ENCODE results near the gene HDLBP.

The HDLBP gene

GRCh38 chr2:241180495-241180894 is 135.0 kb downstream of the HDLBP start:
- DNase-seq, result peak in 1 of 2 donors; percentile 24
- Histone ChIP-seq H4K8ac (ENCODE audit: low read depth, low read length) (no peak overlapping the region), H3K79me1 (ENCODE audit: low read length) (no peaks in the 10 kb centered on the region), H3K9ac (ENCODE audit: low read length) (no peak overlapping the region), H3K4me1 (ENCODE audit: control insufficient read depth in 1 of 2, insufficient read depth in 2 of 2, low read length in 2 of 2) (no peaks in the 10 kb centered on the region), H3K4me2 (ENCODE audit: low read length) (no peak overlapping the region), H3K4ac (ENCODE audit: low read depth, low read length) (no peak overlapping the region), H3K27me3 (ENCODE audit: insufficient read depth, low read length) (no peaks in the 10 kb centered on the region), H2BK12ac (ENCODE audit: low read length) (no peak overlapping the region), H2BK5ac (ENCODE audit: low read depth, low read length, poor library complexity) (no peak overlapping the region), H3K9me3 (ENCODE audit: insufficient read depth, low read depth, low read length) (peaks cover 5% of the 10 kb centered on the region), H2AK5ac (ENCODE audit: low read length) (no peak overlapping the region), H4K12ac (ENCODE audit: low read depth, low read length) (no peak overlapping the region), H2BK120ac (ENCODE audit: insufficient read depth, low read length, poor library complexity) (no peak overlapping the region), H3K18ac (ENCODE audit: low read length) (no peak overlapping the region), H3K36me3 (ENCODE audit: control insufficient read depth in 1 of 2, insufficient read depth in 2 of 2, low read length in 2 of 2) (peaks cover 16 to 24% of the 10 kb centered on the region in 2 experiments), H4K91ac (ENCODE audit: low read depth, low read length) (no peak overlapping the region), H3K27ac (ENCODE audit: low read depth, low read length) (no peak overlapping the region), H3K79me2 (ENCODE audit: control insufficient read depth, insufficient read depth, low read length, poor library complexity) (no peaks in the 10 kb centered on the region), H3K14ac (ENCODE audit: low read length) (no peak overlapping the region), H3K4me3 (ENCODE audit: low read depth, low read length) (no peak overlapping the region), H2AFZ (ENCODE audit: insufficient read depth, low read length, poor library complexity) (no peak overlapping the region), H3K23ac (ENCODE audit: low read length) (no peak overlapping the region)
- no CpG with 5 or more reads among the region's 12 CpGs for WGBS (ENCODE audit: extremely low coverage, insufficient coverage, insufficient read length)

- Histone ChIP-seq H2BK5ac (ENCODE audit: low read depth, low read length, poor library complexity) (no peak overlapping the region), H4K8ac (ENCODE audit: low read depth, low read length) (no peak overlapping the region), H3K4me1 (ENCODE audit: control insufficient read depth in 1 of 2, insufficient read depth in 2 of 2, low read length in 2 of 2) (no peaks in the 10 kb centered on the region), H3K4me2 (ENCODE audit: low read length) (no peak overlapping the region), H3K14ac (ENCODE audit: low read length) (no peak overlapping the region), H3K23ac (ENCODE audit: low read length) (no peak overlapping the region), H3K9me3 (ENCODE audit: insufficient read depth, low read depth, low read length) (peaks cover 5% of the 10 kb centered on the region), H2BK12ac (ENCODE audit: low read length) (no peak overlapping the region), H3K4ac (ENCODE audit: low read depth, low read length) (no peak overlapping the region), H3K18ac (ENCODE audit: low read length) (no peak overlapping the region), H3K9ac (ENCODE audit: low read length) (no peak overlapping the region), H2AFZ (ENCODE audit: insufficient read depth, low read length, poor library complexity) (no peak overlapping the region), H3K36me3 (ENCODE audit: control insufficient read depth in 1 of 2, insufficient read depth in 2 of 2, low read length in 2 of 2) (peaks cover 16 to 24% of the 10 kb centered on the region in 2 experiments), H4K12ac (ENCODE audit: low read depth, low read length) (no peak overlapping the region), H3K27me3 (ENCODE audit: insufficient read depth, low read length) (no peaks in the 10 kb centered on the region), H3K79me2 (ENCODE audit: control insufficient read depth, insufficient read depth, low read length, poor library complexity) (no peaks in the 10 kb centered on the region), H3K79me1 (ENCODE audit: low read length) (no peaks in the 10 kb centered on the region), H2AK5ac (ENCODE audit: low read length) (no peak overlapping the region), H4K91ac (ENCODE audit: low read depth, low read length) (no peak overlapping the region), H2BK120ac (ENCODE audit: insufficient read depth, low read length, poor library complexity) (no peak overlapping the region), H3K4me3 (ENCODE audit: low read depth, low read length) (no peak overlapping the region), H3K27ac (ENCODE audit: low read depth, low read length) (no peak overlapping the region)
- WGBS (ENCODE audit: extremely low coverage, insufficient coverage, insufficient read length), result no CpG with 5 or more reads among the region's 4 CpGs
- no peak for DNase-seq
These were observed 135.6 kb downstream of the HDLBP start for GRCh38 chr2:241179899-241180298.

GRCh38 chr2:241178961-241179360 is 136.5 kb downstream of the HDLBP start:
- no peak overlapping the region for H3K23ac ChIP-seq (ENCODE audit: low read length)
- H3K18ac ChIP-seq (ENCODE audit: low read length), result no peak overlapping the region
- DNase-seq, result no peak

DNA sequence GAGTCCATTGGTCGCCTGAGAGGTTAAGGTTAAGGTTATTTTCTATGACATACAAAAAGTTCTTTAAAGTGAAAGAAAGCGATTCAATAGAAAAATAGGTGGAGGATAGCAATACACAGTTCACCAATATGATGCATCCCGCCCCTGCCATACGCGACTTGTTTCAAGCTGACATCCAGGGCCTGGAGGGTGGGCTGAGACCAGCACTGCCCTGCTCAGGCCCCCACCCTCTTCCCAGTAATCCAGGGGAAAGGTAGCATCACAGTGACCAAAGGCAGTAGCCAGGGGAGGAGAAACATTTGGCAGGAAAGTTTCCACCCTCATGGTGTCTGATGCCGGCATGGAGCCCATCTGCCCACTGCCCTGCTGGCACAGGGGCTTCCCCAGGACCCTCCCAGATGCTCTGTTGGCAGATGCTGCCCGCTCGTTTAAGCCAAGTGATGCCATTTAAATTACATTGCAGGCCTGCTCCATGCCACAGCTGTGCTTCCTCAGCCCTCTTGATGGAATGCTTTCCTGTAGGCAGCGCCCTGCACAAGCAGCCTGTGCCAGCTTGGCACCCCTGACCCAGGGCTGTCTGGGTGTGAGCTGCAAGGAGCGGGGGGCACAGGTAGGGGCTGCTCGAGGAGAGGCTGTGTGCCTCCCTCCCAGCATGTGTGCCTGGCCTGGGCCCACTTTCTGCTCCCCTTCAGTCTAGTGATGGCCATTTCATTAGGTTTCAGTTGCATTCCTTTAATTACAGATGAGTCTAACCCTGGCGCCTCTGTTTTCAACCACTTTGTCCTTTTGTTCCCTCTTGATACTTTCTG is 137.7 kb downstream of the HDLBP start:
- no peak overlapping the region for H3K23ac ChIP-seq (ENCODE audit: low read length)
- no peak overlapping the region for H2BK5ac ChIP-seq (ENCODE audit: low read depth, low read length, poor library complexity)
- H3K4me1 ChIP-seq (ENCODE audit: control insufficient read depth in 1 of 2, insufficient read depth in 2 of 2, low read length in 2 of 2), result no peaks in the 10 kb centered on the region
- peak overlapping the region; percentile 21 for H3K9ac ChIP-seq (ENCODE audit: low read length)
- H3K4me3 ChIP-seq (ENCODE audit: low read depth, low read length), result peak overlapping the region; percentile 25
- no peak for DNase-seq
- H3K9me3 ChIP-seq (ENCODE audit: insufficient read depth, low read depth, low read length), result peaks cover 2% of the 10 kb centered on the region
- no peak overlapping the region for H2AFZ ChIP-seq (ENCODE audit: insufficient read depth, low read length, poor library complexity)
- H4K8ac ChIP-seq (ENCODE audit: low read depth, low read length), result no peak overlapping the region
- no peak overlapping the region for H2AK5ac ChIP-seq (ENCODE audit: low read length)
- no peak overlapping the region for H4K91ac ChIP-seq (ENCODE audit: low read depth, low read length)
- H3K18ac ChIP-seq (ENCODE audit: low read length), result no peak overlapping the region
- H4K12ac ChIP-seq (ENCODE audit: low read depth, low read length), result no peak overlapping the region
- H2BK120ac ChIP-seq (ENCODE audit: insufficient read depth, low read length, poor library complexity), result no peak overlapping the region
- no peaks in the 10 kb centered on the region for H3K27me3 ChIP-seq (ENCODE audit: insufficient read depth, low read length)
- no peak overlapping the region for H3K4me2 ChIP-seq (ENCODE audit: low read length)
- H3K79me2 ChIP-seq (ENCODE audit: control insufficient read depth, insufficient read depth, low read length, poor library complexity), result no peaks in the 10 kb centered on the region
- H3K4ac ChIP-seq (ENCODE audit: low read depth, low read length), result no peak overlapping the region
- peaks cover 8 to 18% of the 10 kb centered on the region in 2 experiments for H3K36me3 ChIP-seq (ENCODE audit: control insufficient read depth in 1 of 2, insufficient read depth in 2 of 2, low read length in 2 of 2)
- H2BK12ac ChIP-seq (ENCODE audit: low read length), result no peak overlapping the region
- no CpG with 5 or more reads among the region's 12 CpGs for WGBS (ENCODE audit: extremely low coverage, insufficient coverage, insufficient read length)
- H3K14ac ChIP-seq (ENCODE audit: low read length), result no peak overlapping the region
- no peaks in the 10 kb centered on the region for H3K79me1 ChIP-seq (ENCODE audit: low read length)
- no peak overlapping the region for H3K27ac ChIP-seq (ENCODE audit: low read depth, low read length)

More at GRCh38 chr2:241178961-241179360, 136.5 kb downstream of the HDLBP start:
- Histone ChIP-seq H3K9me3 (ENCODE audit: insufficient read depth, low read depth, low read length) (peaks cover 5% of the 10 kb centered on the region), H2BK12ac (ENCODE audit: low read length) (no peak overlapping the region), H3K4me3 (ENCODE audit: low read depth, low read length) (no peak overlapping the region), H3K27me3 (ENCODE audit: insufficient read depth, low read length) (no peaks in the 10 kb centered on the region), H3K36me3 (ENCODE audit: control insufficient read depth in 1 of 2, insufficient read depth in 2 of 2, low read length in 2 of 2) (peaks cover 16 to 24% of the 10 kb centered on the region in 2 experiments), H3K27ac (ENCODE audit: low read depth, low read length) (no peak overlapping the region), H2BK120ac (ENCODE audit: insufficient read depth, low read length, poor library complexity) (no peak overlapping the region), H2BK5ac (ENCODE audit: low read depth, low read length, poor library complexity) (no peak overlapping the region), H3K4ac (ENCODE audit: low read depth, low read length) (no peak overlapping the region), H2AFZ (ENCODE audit: insufficient read depth, low read length, poor library complexity) (no peak overlapping the region), H3K79me2 (ENCODE audit: control insufficient read depth, insufficient read depth, low read length, poor library complexity) (no peaks in the 10 kb centered on the region), H4K91ac (ENCODE audit: low read depth, low read length) (no peak overlapping the region), H3K9ac (ENCODE audit: low read length) (no peak overlapping the region), H2AK5ac (ENCODE audit: low read length) (no peak overlapping the region), H4K8ac (ENCODE audit: low read depth, low read length) (no peak overlapping the region), H3K4me2 (ENCODE audit: low read length) (no peak overlapping the region), H3K4me1 (ENCODE audit: control insufficient read depth in 1 of 2, insufficient read depth in 2 of 2, low read length in 2 of 2) (no peaks in the 10 kb centered on the region), H3K79me1 (ENCODE audit: low read length) (no peaks in the 10 kb centered on the region), H4K12ac (ENCODE audit: low read depth, low read length) (no peak overlapping the region), H3K14ac (ENCODE audit: low read length) (no peak overlapping the region)
- no CpG with 5 or more reads among the region's 4 CpGs for WGBS (ENCODE audit: extremely low coverage, insufficient coverage, insufficient read length)
